Measurements from ENCODE around the gene CCDC106. TPM values are rescaled to one million over a fixed set of nuclear protein-coding genes. Genes with fewer than 3 reads are reported as not detected.

The CCDC106 gene
- total RNA-seq, result 6.1 and 6.6 TPM in 2 replicates

GRCh38 chr19:55647732-55648584, at the start of gene CCDC106:
TSS of gene CCDC106 (plus strand) at chr19:55648212. CDS start at chr19:55649047, 835 bp downstream.

DNA sequence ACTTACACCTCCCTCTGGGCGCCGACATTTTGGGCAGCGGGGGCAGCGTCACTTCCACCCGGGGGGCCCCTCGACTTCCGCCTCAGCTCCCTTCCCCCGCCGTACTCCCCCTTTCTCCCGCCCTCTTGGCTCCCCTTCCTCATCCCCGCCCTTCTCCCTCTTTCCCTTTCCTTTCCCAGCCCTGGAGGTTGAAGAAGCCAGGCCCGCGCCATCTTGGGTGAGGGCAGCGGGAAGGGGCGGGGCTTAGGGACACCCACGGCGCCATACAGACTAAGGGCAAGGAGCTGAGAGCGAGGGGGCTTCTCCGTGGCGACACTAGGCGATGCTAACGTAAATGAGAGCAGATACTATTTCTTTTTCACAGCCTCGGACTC, 48.6 kb upstream of the CCDC106 start, which contains the start of gene FIZ1:
FIZ1 (minus strand) TSS at position 50 of the 374 bp plus-strand sequence. CDS start 1,652 bp downstream, outside the sequence.

DNA sequence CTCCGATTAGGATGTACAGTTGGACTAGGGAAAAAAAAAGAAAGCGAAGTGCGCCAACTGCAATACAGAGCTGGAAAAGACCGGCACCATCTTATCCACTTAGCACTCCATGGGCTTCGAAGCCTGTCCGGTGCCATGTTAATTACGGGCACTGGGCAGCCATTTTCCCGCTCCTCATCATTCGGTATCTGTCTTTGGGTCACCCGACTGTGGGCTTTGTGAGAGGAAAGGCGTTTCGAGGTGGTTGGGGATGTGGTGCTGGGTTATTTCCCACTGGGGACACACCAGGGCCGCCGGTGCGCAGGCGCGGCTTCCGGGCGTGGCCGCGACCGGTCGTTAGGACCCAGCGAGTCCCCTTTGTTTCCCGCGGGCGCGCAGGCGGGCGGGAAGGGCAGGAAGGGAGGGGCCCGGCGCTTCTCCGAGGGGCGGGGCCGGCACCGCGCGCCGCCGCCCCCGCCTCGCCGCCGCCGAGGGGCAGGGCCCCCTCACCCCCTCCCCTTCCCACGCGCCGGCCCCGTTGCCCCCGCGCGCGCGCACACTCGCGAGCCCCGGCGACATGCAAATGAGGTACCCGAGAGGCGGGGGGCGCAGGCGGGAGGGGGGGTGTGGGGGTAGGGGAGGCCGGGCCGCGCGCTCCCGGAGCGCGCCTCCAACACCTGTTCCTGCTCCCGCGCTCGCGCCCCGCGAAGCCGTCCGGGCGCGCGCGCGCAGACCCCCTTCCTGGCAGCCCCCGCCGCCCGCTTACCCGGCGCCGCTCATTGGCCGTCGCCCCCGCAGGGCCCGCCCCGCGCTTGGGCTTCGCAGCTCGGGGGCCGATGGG, 48.0 kb upstream of the CCDC106 start, which contains the start of gene ZNF524:
ZNF524 (plus strand) TSS at position 447 of the 820 bp plus-strand sequence. CDS start 1,825 bp downstream, outside the sequence.

GRCh38 chr19:55605637-55606470, 42.2 kb upstream of the CCDC106 start, which contains the start of gene ZNF865:
TSS of gene ZNF865 (plus strand) at chr19:55605647. CDS start at chr19:55613619, 7,972 bp downstream.

DNA sequence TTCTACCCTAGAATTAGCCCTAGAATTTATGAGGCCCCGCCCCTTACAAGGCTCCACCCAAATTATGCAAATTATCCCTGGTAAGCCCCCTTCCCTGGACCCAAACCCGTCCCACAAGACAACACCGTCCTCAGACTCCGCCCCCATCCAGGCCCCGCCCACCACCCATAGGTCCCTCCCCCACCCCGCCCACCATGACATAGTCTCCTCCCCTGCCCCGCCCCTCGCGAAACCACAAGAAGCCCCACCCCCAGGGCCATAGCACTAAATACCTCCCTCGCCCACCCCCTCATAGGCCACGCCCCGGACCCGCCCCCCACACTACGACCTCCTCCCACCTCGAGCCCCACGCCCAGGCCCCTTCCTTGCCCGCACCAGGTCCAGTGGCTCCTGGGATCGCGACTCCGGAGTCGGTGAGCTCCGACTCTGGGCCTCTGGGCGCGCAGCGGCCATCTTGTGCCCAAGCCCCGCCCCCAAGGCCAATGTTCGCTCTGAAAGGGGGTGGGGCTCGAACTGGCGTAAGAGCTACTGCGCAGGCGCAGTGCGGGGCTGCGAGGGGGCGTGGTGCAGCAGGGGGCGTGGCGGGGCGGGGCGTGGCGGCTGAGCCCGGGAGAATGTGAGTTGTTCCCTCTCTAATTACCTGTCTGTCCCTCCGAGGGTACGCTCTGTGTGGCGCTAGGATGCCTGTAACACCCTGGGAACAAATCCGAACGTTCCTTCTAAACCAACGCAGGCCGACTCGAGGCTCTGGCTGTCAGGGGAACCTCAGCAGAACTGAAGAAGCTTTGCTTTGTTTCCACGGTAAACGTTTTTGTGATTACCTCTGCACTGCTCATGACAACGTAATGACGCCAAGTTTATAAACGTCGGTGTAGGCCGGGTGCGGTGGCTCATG, 23.7 kb upstream of the CCDC106 start, which contains the start of gene ZNF784:
ZNF784 (minus strand) TSS at position 458 of the 895 bp plus-strand sequence; CDS start at position 453, 5 bp downstream.

GRCh38 chr19:55640577-55641425, 7.2 kb upstream of the CCDC106 start, which contains the start of gene ZNF580:
TSS of gene ZNF580 (plus strand) at chr19:55641002. CDS start at chr19:55642509, 1,507 bp downstream.

GRCh38 chr19:55643003-55643886, 4.8 kb upstream of the CCDC106 start, which contains the start of gene ZNF581:
TSS of gene ZNF581 (plus strand) at chr19:55643649. CDS start at chr19:55644572, 923 bp downstream.

GRCh38 chr19:55654868-55655647, 7.0 kb downstream of the CCDC106 start, which contains the start of gene U2AF2:
TSS of gene U2AF2 (plus strand) at chr19:55655035. CDS start at chr19:55655105, 70 bp downstream.

GRCh38 chr19:55674841-55675660, 27.0 kb downstream of the CCDC106 start, which contains the start of gene EPN1:
TSS of gene EPN1 (plus strand) at chr19:55675226. CDS start at chr19:55678628, 3,402 bp downstream.

Other genes starting within 250 kb of the CCDC106 start
- 69.6 and 98.9 TPM in 2 replicates for gene UBE2S, start 240.4 kb upstream of the CCDC106 start, total RNA-seq
- gene SHISA7, start 204.9 kb upstream of the CCDC106 start, total RNA-seq, result not detected in 2 replicates
- 44.0 and 69.7 TPM in 2 replicates for gene ISOC2, start 186.6 kb upstream of the CCDC106 start, total RNA-seq
- gene C19orf85, start 183.5 kb upstream of the CCDC106 start, total RNA-seq, result not detected in 2 replicates
- 0.99 and 1.1 TPM in 2 replicates for gene ZNF628, start 171.6 kb upstream of the CCDC106 start, total RNA-seq
- gene NAT14, start 163.0 kb upstream of the CCDC106 start, total RNA-seq, result 13.5 and 15.5 TPM in 2 replicates
- 0.27 and 2.1 TPM in 2 replicates for gene SSC5D, start 159.8 kb upstream of the CCDC106 start, total RNA-seq
- gene SBK2, start 111.1 kb upstream of the CCDC106 start, total RNA-seq, result not detected in 2 replicates
- 0.19 TPM in 1 of 2 replicates, not detected in the other for gene SBK3, start 102.7 kb upstream of the CCDC106 start, total RNA-seq
- gene ZNF579, start 67.4 kb upstream of the CCDC106 start, total RNA-seq, result 3.0 and 4.4 TPM in 2 replicates
- gene FIZ1, start 48.7 kb upstream of the CCDC106 start, total RNA-seq, result 1.9 and 2.2 TPM in 2 replicates
- gene ZNF524, start 47.9 kb upstream of the CCDC106 start, total RNA-seq, result 10.0 and 15.4 TPM in 2 replicates
- gene ZNF865, start 42.6 kb upstream of the CCDC106 start, total RNA-seq, result 0.54 and 1.0 TPM in 2 replicates
- 3.1 and 4.0 TPM in 2 replicates for gene ZNF784, start 23.6 kb upstream of the CCDC106 start, total RNA-seq
- gene ZNF580, start 7.2 kb upstream of the CCDC106 start, total RNA-seq, result 1.7 and 3.5 TPM in 2 replicates
- gene ZNF581, start 4.6 kb upstream of the CCDC106 start, total RNA-seq, result 22.6 and 24.8 TPM in 2 replicates
- 103 and 137 TPM in 2 replicates for gene U2AF2, start 6.8 kb downstream of the CCDC106 start, total RNA-seq
- gene EPN1, start 27.0 kb downstream of the CCDC106 start, total RNA-seq, result 73.5 and 110 TPM in 2 replicates
- gene NLRP9, start 90.2 kb downstream of the CCDC106 start, total RNA-seq, result not detected in 2 replicates
- gene RFPL4A, start 110.9 kb downstream of the CCDC106 start, total RNA-seq, result 0.36 TPM in 1 of 2 replicates, not detected in the other
- not detected in 2 replicates for gene RFPL4AL1, start 120.9 kb downstream of the CCDC106 start, total RNA-seq
- gene NLRP11, start 183.8 kb downstream of the CCDC106 start, total RNA-seq, result not detected in 2 replicates
- not detected in 2 replicates for gene NLRP4, start 188.3 kb downstream of the CCDC106 start, total RNA-seq

Measured in endothelial cell of coronary artery (primary cell).